CD4-positive, alpha-beta memory T cell (primary cell): ENCODE data around the gene APOL3. TPM values are rescaled to one million over a fixed set of nuclear protein-coding genes. Genes with fewer than 3 reads are reported as not detected.
"Not testable (repeated sequence)": the region's sequence is repeated elsewhere in the genome, so short reads cannot be mapped to it uniquely, and the experiment has no call there.

Experiments used
- CTCF ChIA-PET: fragments of 350-600 bp; sonication (Branson Sonifier 250); formaldehyde crosslinking; loops from one replicate; lab custom pipeline; 2021; ENCODE audit warnings: inconsistent platforms; ENCODE audit not compliant: partially characterized antibody; lab: Charles Lee
- POLR2A ChIA-PET: fragments of 350-600 bp; sonication (Branson Sonifier 250); formaldehyde crosslinking; loops from one replicate; lab custom pipeline; 2021; ENCODE audit not compliant: partially characterized antibody; lab: Charles Lee
- DNase-seq, 5 donors: peaks; one replicate each; pipeline versions ENCODE4 v3.0.0 to v3.0.0-alpha.2; 2020 to 2022; ENCODE audit warnings: mixed read lengths in 1 of 5
- H3K27ac ChIP-seq: one replicate; pipeline ENCODE4 v1.7.0; 2013; ENCODE audit warnings: low read depth, low read length
- H3K27me3 ChIP-seq: 2 replicates; pipeline ENCODE4 v1.7.0; 2013; ENCODE audit warnings: mild to moderate bottlenecking, low read length, moderate library complexity; ENCODE audit not compliant: insufficient read depth
- H3K36me3 ChIP-seq: 2 replicates; pipeline ENCODE4 v1.7.0; 2013; ENCODE audit warnings: mild to moderate bottlenecking, low read length, moderate library complexity; ENCODE audit not compliant: insufficient read depth
- H3K4me1 ChIP-seq: 2 replicates; pipeline ENCODE4 v1.7.0; 2013; ENCODE audit warnings: mild to moderate bottlenecking, low read length, moderate library complexity; ENCODE audit not compliant: insufficient read depth
- H3K4me3 ChIP-seq, 2 donors: one replicate each; pipeline ENCODE4 v1.7.0; 2013; ENCODE audit warnings: low read length in 2 of 2, mild to moderate bottlenecking in 1 of 2
- H3K9me3 ChIP-seq, 2 donors: one replicate each; pipeline ENCODE4 v1.7.0; 2013; ENCODE audit warnings: low read length in 2 of 2, control low read depth in 1 of 2; ENCODE audit not compliant: control insufficient read depth in 1 of 2
- H3K27ac Mint-ChIP-seq, 7 donors: one replicate each; pipeline ENCODE4 v1.8.0; 2020 to 2021; ENCODE audit warnings: mixed read lengths in 7 of 7, mild to moderate bottlenecking in 6 of 7, inconsistent platforms in 3 of 7, moderate library complexity in 3 of 7
- H3K27me3 Mint-ChIP-seq, 2 donors: one replicate each; pipeline ENCODE4 v1.8.0; 2020 to 2021; ENCODE audit warnings: mixed read lengths in 2 of 2
- H3K36me3 Mint-ChIP-seq, 2 donors: one replicate each; pipeline ENCODE4 v1.8.0; 2020 to 2021; ENCODE audit warnings: mixed read lengths in 2 of 2, inconsistent platforms in 1 of 2, mild to moderate bottlenecking in 1 of 2
- H3K4me1 Mint-ChIP-seq, 4 donors: one replicate each; pipeline ENCODE4 v1.8.0; 2020 to 2021; ENCODE audit warnings: mixed read lengths in 4 of 4, mild to moderate bottlenecking in 1 of 4
- H3K4me3 Mint-ChIP-seq, 8 donors: one replicate each; pipeline ENCODE4 v1.8.0; 2020 to 2021; ENCODE audit warnings: mixed read lengths in 8 of 8, mild to moderate bottlenecking in 7 of 8, moderate library complexity in 6 of 8, inconsistent platforms in 3 of 8
- H3K9me3 Mint-ChIP-seq, 8 donors: one replicate each; pipeline ENCODE4 v1.8.0; 2020 to 2021; ENCODE audit warnings: mixed read lengths in 8 of 8, mild to moderate bottlenecking in 5 of 8, inconsistent platforms in 3 of 8, moderate library complexity in 1 of 8
- intact Hi-C: fragments of 100-400 bp; cut with micrococcal nuclease; formaldehyde crosslinking; loops from one replicate; pipeline ENCODE4 v1.15.1; 2023
- polyA plus RNA-seq, 2 donors: library from polyadenylated mRNA; unstranded; fragments of 300-500 nt; fragmentation: Illumina TruSeq; gene quantifications; one replicate each; pipeline ENCODE4 v1.2.3, GENCODE V29; 2021
- total RNA-seq, 2 experiments: library from RNA; stranded (reverse); gene quantifications; one replicate each; pipeline ENCODE4 v1.2.3, GENCODE V29; 2021

Gene APOL3
- total and polyA plus RNA-seq, 4 experiments from 2014 or later = 47.4 to 229 (median 161) TPM

DNA sequence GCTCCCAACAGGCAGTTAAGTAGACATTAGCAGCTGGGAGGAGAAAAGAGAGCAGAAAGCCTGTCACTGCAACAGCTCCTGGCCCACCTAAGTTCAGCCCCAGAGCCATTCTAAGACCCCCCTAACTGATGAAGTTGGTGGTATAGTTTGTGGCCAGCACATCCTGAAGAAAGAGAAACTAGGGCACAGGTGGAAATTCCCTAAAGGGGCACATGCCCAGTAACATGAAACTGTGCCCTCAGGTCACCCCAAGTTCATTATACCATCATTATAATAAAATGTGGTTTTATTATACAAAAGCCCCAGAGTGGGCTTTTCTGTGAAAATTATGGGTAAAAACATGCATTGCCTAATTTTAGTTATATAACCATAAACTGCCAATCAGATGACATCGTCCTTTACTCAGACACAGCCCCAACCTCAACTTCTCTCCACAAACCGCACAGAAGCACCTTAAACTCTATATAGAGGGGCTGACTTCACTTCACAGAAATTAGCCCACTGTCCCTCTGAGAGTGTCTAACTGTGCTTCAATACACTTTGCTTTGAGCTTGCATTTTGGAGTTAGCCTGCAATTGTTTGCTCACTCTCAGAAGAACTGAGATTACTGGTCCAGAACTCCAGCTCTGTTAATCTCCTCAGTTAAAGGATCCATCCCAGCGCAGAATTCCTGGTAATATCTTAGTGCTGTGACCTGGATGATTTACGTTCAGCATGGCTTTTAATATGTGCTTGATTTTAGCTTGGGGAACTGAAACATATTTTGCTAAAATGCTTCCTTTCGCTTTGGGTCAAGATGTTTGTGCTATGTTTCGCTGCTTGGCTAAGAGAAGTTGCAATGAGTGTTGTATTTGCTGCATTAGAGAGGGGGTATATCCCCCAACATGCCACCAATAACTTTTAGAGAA, 1.8 kb upstream of the APOL3 start:
- DNase-seq = peak; percentile 66 to 87 (median 72)
- peak overlapping the region; percentile 92 to 99 (median 98) for H3K27ac Mint-ChIP-seq
- H3K4me3 ChIP-seq = peak overlapping the region in 1 of 2 donors; percentile 71
- H3K36me3 Mint-ChIP-seq = peaks cover 17 to 28% of the 10 kb centered on the region in 2 donors
- H3K4me1 ChIP-seq = peaks cover 68% of the 10 kb centered on the region
- peak overlapping the region; percentile 95 for H3K27ac ChIP-seq
- H3K4me3 Mint-ChIP-seq = peak overlapping the region; percentile 90 to 99 (median 98)
- CTCF ChIA-PET = interaction anchor here (0.8 to 4.8 kb wide), 5 partner anchors 10 to 139 kb away, joined by 3 to 49 read pairs (median 4); no protein-coding TSS in a partner anchor
- no peaks in the 10 kb centered on the region for H3K36me3 ChIP-seq
- H3K27me3 ChIP-seq = no peaks in the 10 kb centered on the region
- H3K9me3 Mint-ChIP-seq = no peaks in the 10 kb centered on the region
- no peaks in the 10 kb centered on the region for H3K9me3 ChIP-seq
- intact Hi-C loops = loop anchor here (1.0 kb wide), 1 partner anchor 18 kb away; no protein-coding TSS in a partner anchor
- POLR2A ChIA-PET = interaction anchor here (1.3 to 8.2 kb wide), 3 partner anchors 10 to 514 kb away, joined by 7 to 39 read pairs (median 8); partner anchors contain the start of gene APOL6
- H3K27me3 Mint-ChIP-seq = no peaks in the 10 kb centered on the region
- peaks cover 58 to 97% (median 79%) of the 10 kb centered on the region in 4 donors for H3K4me1 Mint-ChIP-seq

- H3K4me1 ChIP-seq = peaks cover 65% of the 10 kb centered on the region
- peaks cover 59 to 97% (median 79%) of the 10 kb centered on the region in 4 donors for H3K4me1 Mint-ChIP-seq
- not testable (repeated sequence) for H3K9me3 Mint-ChIP-seq, H3K36me3 ChIP-seq, H3K9me3 ChIP-seq, H3K27me3 Mint-ChIP-seq, H3K27me3 ChIP-seq
- H3K27ac ChIP-seq = peak overlapping the region; percentile 95
- DNase-seq = peak in 1 of 5 donors; percentile 84
- H3K27ac Mint-ChIP-seq = peak overlapping the region; percentile 92 to 99 (median 98)
- POLR2A ChIA-PET = interaction anchor here (0.9 to 8.2 kb wide), 4 partner anchors 9 to 514 kb away, joined by 3 to 39 read pairs (median 8); partner anchors contain the start of gene APOL6
- H3K4me3 Mint-ChIP-seq = peak overlapping the region; percentile 90 to 99 (median 98)
- intact Hi-C loops = loop anchor here (1.0 kb wide), 1 partner anchor 19 kb away; no protein-coding TSS in a partner anchor
- H3K4me3 ChIP-seq = peak overlapping the region in 1 of 2 donors; percentile 71
- CTCF ChIA-PET = interaction anchor here (0.7 to 2.7 kb wide), 3 partner anchors 10 to 96 kb away, joined by 3 to 13 read pairs (median 3); no protein-coding TSS in a partner anchor
- H3K36me3 Mint-ChIP-seq = peaks cover 22 to 34% of the 10 kb centered on the region in 2 donors
Observed at GRCh38 chr22:36161793-36162126, 1.2 kb upstream of the APOL3 start.

- peak; percentile 67 to 91 (median 69) for DNase-seq
- peaks cover 81% of the 10 kb centered on the region for H3K4me1 ChIP-seq
- H3K27me3 ChIP-seq = no peaks in the 10 kb centered on the region
- Mint-ChIP-seq H3K9me3 (peaks cover 0 to 3% (median 0%) of the 10 kb centered on the region in 8 donors), H3K27me3 (no peaks in the 10 kb centered on the region), H3K27ac (peak overlapping the region; percentile 92 to 98 (median 97)), H3K36me3 (peaks cover 48 to 77% of the 10 kb centered on the region in 2 donors), H3K4me1 (peaks cover 71 to 99% (median 87%) of the 10 kb centered on the region in 4 donors), H3K4me3 (peak overlapping the region; percentile 90 to 99 (median 92))
- intact Hi-C loops = loop anchor here (5.0 kb wide), 1 partner anchor 81 kb away; the partner anchor contains the start of gene APOL2
- CTCF ChIA-PET = interaction anchor here (0.9 to 2.7 kb wide), 3 partner anchors 25 to 82 kb away, joined by 3 to 8 read pairs (median 7); partner anchors contain the start of gene APOL2
- H3K27ac ChIP-seq = peak overlapping the region; percentile 95
- H3K36me3 ChIP-seq = peaks cover 29% of the 10 kb centered on the region
- no peaks in the 10 kb centered on the region for H3K9me3 ChIP-seq
- POLR2A ChIA-PET = interaction anchor here (0.9 to 8.2 kb wide), 8 partner anchors 12 to 325 kb away, joined by 3 to 39 read pairs (median 4); partner anchors contain the start of genes APOL2 and TXN2
- peak overlapping the region; percentile 50 to 75 for H3K4me3 ChIP-seq
Observed at GRCh38 chr22:36156515-36157419, 3.8 kb downstream of the APOL3 start.

GRCh38 chr22:36156119-36156514, 4.4 kb downstream of the APOL3 start:
- H3K4me1 Mint-ChIP-seq = peaks cover 70 to 99% (median 87%) of the 10 kb centered on the region in 4 donors
- Histone ChIP-seq H3K36me3 (peaks cover 29% of the 10 kb centered on the region), H3K27ac (peak overlapping the region; percentile 95), H3K4me1 (peaks cover 81% of the 10 kb centered on the region), H3K27me3 (no peaks in the 10 kb centered on the region), H3K4me3 (peak overlapping the region; percentile 50 to 75), H3K9me3 (no peaks in the 10 kb centered on the region)
- no peaks in the 10 kb centered on the region for H3K27me3 Mint-ChIP-seq
- H3K36me3 Mint-ChIP-seq = peaks cover 54 to 84% of the 10 kb centered on the region in 2 donors
- H3K4me3 Mint-ChIP-seq = peak overlapping the region; percentile 90 to 99 (median 92)
- DNase-seq = no peak
- peak overlapping the region; percentile 92 to 98 (median 97) for H3K27ac Mint-ChIP-seq
- ChIA-PET POLR2A (interaction anchor here (0.9 to 8.2 kb wide), 6 partner anchors 12 to 325 kb away, joined by 3 to 39 read pairs (median 4); partner anchors contain the start of genes APOL2 and TXN2), CTCF (interaction anchor here (0.9 to 2.7 kb wide), 4 partner anchors 24 to 83 kb away, joined by 3 to 8 read pairs (median 5); partner anchors contain the start of gene APOL2)
- peaks cover 0 to 4% (median 0%) of the 10 kb centered on the region in 8 donors for H3K9me3 Mint-ChIP-seq
- intact Hi-C loops = loop anchor here (5.0 kb wide), 1 partner anchor 81 kb away; the partner anchor contains the start of gene APOL2

DNA sequence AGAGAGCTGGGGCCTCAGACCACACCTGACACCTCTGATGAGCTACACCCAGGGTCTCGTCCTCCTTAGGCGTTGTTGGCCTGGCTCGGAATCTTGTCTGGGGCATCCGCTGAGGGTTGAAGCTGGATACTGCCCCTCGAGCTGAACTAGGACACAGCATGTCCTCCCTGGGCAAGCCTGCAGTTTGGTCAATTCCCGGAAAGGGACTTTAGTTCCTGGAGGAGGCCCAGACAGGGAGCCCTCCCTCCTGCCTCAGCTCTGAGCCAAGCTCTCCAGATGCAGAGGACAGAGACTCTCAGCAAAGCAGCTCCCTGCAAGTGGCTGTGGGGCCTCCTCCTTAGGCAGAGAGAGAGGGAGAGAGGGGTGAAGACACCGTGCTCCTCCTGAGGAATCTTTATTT, 4.9 kb downstream of the APOL3 start:
- POLR2A ChIA-PET = interaction anchor here (0.9 to 8.2 kb wide), 3 partner anchors 11 to 83 kb away, joined by 3 to 39 read pairs (median 8); partner anchors contain the start of gene APOL2
- Histone ChIP-seq H3K27me3 (no peaks in the 10 kb centered on the region), H3K9me3 (no peaks in the 10 kb centered on the region), H3K27ac (peak overlapping the region; percentile 95), H3K36me3 (peaks cover 29% of the 10 kb centered on the region), H3K4me3 (no peak overlapping the region), H3K4me1 (peaks cover 81% of the 10 kb centered on the region)
- intact Hi-C loops = loop anchor here (5.0 kb wide), 1 partner anchor 82 kb away; the partner anchor contains the start of gene APOL2
- no peaks in the 10 kb centered on the region for H3K27me3 Mint-ChIP-seq
- peaks cover 58 to 88% of the 10 kb centered on the region in 2 donors for H3K36me3 Mint-ChIP-seq
- CTCF ChIA-PET = interaction anchor here (1.2 to 2.7 kb wide), 3 partner anchors 24 to 83 kb away, joined by 3 to 8 read pairs (median 7); partner anchors contain the start of gene APOL2
- DNase-seq = no peak
- H3K9me3 Mint-ChIP-seq = peaks cover 0 to 4% (median 0%) of the 10 kb centered on the region in 8 donors
- H3K4me1 Mint-ChIP-seq = peaks cover 70 to 99% (median 87%) of the 10 kb centered on the region in 4 donors
- peak overlapping the region; percentile 90 to 98 (median 95) for H3K27ac Mint-ChIP-seq
- peak overlapping the region; percentile 90 to 99 (median 92) for H3K4me3 Mint-ChIP-seq
